Gastrocnemius medialis (tissue), 4 donors: ENCODE data around the gene UBN1. TPM values are rescaled to one million over a fixed set of nuclear protein-coding genes. Genes with fewer than 3 reads are reported as not detected.

Experiments
- ATAC-seq, 2 donors: fragments of 150-250 bp; one replicate each; pipeline ENCODE4 v1.9.1; 2016
- DNase-seq, 2 donors: peaks; one replicate each; pipeline ENCODE4 v3.0.0-alpha.2; 2019
- H3K27ac ChIP-seq, 4 donors: fragments of 200-600 bp; sonication (generic); 1 replicate in 1 of 4; 2 replicates in 3 of 4; pipeline ENCODE4 v1.5.1; 2016 to 2018; ENCODE audit warnings: mild to moderate bottlenecking in 2 of 4, moderate library complexity in 1 of 4
- H3K27me3 ChIP-seq, 3 donors: fragments of 200-600 bp; sonication (generic) in 2 of 3; 1 replicate in 1 of 3; 2 replicates in 2 of 3; pipeline versions ENCODE4 v1.5.1 to v1.6.0; 2016 to 2019; ENCODE audit warnings: mild to moderate bottlenecking in 1 of 3, moderate library complexity in 1 of 3
- H3K36me3 ChIP-seq, 2 donors: fragments of 200-600 bp; sonication (generic) in 1 of 2; one replicate each; pipeline ENCODE4 v1.5.1; 2017 to 2018
- H3K4me1 ChIP-seq, 2 donors: fragments of 200-600 bp; sonication (generic) in 1 of 2; one replicate each; pipeline ENCODE4 v1.5.1; 2016 to 2017; ENCODE audit warnings: mild to moderate bottlenecking in 2 of 2
- H3K4me3 ChIP-seq, 4 donors: fragments of 200-600 bp; sonication (generic) in 3 of 4; 1 replicate in 1 of 4; 2 replicates in 3 of 4; pipeline ENCODE4 v1.5.1; 2016 to 2019; ENCODE audit warnings: mild to moderate bottlenecking in 2 of 4
- H3K9me3 ChIP-seq, 3 donors: fragments of 200-600 bp; sonication (generic) in 2 of 3; 1 replicate in 1 of 3; 2 replicates in 2 of 3; pipeline ENCODE4 v1.5.1; 2016 to 2019
- CTCF ChIP-seq, 5 experiments: fragments of 450-650 bp in 3 of 5; fragments of 200-600 bp in 2 of 5; sonication (generic) in 2 of 5; IDR thresholded peaks in 4 of 5; conservative IDR thresholded peaks in 1 of 5; 1 replicate in 4 of 5; 2 replicates in 1 of 5; pipeline ENCODE4 v1.5.1; 2016 to 2019; ENCODE audit warnings: antibody characterized with exemption in 5 of 5, mild to moderate bottlenecking in 3 of 5, moderate library complexity in 3 of 5
- POLR2A ChIP-seq, 2 donors: fragments of 450-650 bp; IDR thresholded peaks; one replicate each; pipeline ENCODE4 v1.6.1; 2017; ENCODE audit warnings: antibody characterized with exemption in 2 of 2, mild to moderate bottlenecking in 2 of 2, moderate library complexity in 2 of 2
- in situ Hi-C, 4 donors: fragments of 200-750 bp; cut with MboI; loops; one replicate each; pipeline versions ENCODE4 v1.15.0 to v1.8.0; 2017; ENCODE audit warnings: low sequenced_read_pairs in 4 of 4
- intact Hi-C: fragments of 100-400 bp; cut with DNase I; formaldehyde crosslinking; loops from one replicate; pipeline ENCODE4 v1.15.1; 2023; ENCODE audit warnings: low total_unique reads
- total RNA-seq, 4 donors: library from RNA; depleted of rRNA; stranded (reverse); fragments of >200 nt; gene quantifications; one replicate each; pipeline versions ENCODE4 v1.1.0 to v1.2.3, GENCODE V29; 2016

The UBN1 gene
- total RNA-seq, 4 donors from 2014 or later, result 25.3 to 33.4 (median 28.2) TPM

GRCh38 chr16:4839942-4840341 is 7.3 kb upstream of the UBN1 start:
- intact Hi-C loops, result loop anchor here (10.0 kb wide), 1 partner anchor 255 kb away; the partner anchor contains the start of gene EEF2KMT
- no peak for TF ChIP-seq POLR2A (IDR thresholded peaks at IDR 0.05)
- no peak for TF ChIP-seq CTCF (IDR thresholded peaks at IDR 0.05 in 4 of 5, conservative IDR thresholded peaks at IDR 0.05 in 1 of 5)
- peak overlapping the region in 2 of 4 donors; percentile 48 to 73 for H3K27ac ChIP-seq
- in situ Hi-C loops, result loop anchor here in 1 of 4 donors (10.0 kb wide), 1 partner anchor 115 kb away; the partner anchor contains the start of gene SEC14L5
- no peaks in the 10 kb centered on the region for H3K9me3 ChIP-seq
- no peak for ATAC-seq
- no peak overlapping the region for H3K4me3 ChIP-seq
- H3K27me3 ChIP-seq, result no peaks in the 10 kb centered on the region
- H3K36me3 ChIP-seq, result peaks cover 0 to 87% of the 10 kb centered on the region in 2 donors
- peaks cover 17 to 24% of the 10 kb centered on the region in 2 donors for H3K4me1 ChIP-seq
- DNase-seq, result no peak

- Histone ChIP-seq H3K4me1 (peaks cover 28 to 34% of the 10 kb centered on the region in 2 donors), H3K36me3 (peaks cover 0 to 92% of the 10 kb centered on the region in 2 donors), H3K4me3 (no peak overlapping the region), H3K27ac (peak overlapping the region; percentile 48 to 73 (median 56)), H3K27me3 (no peaks in the 10 kb centered on the region), H3K9me3 (no peaks in the 10 kb centered on the region)
- intact Hi-C loops (loop anchor here (10.0 kb wide), 1 partner anchor 254 kb away; the partner anchor contains the start of gene EEF2KMT), in situ Hi-C loops (loop anchor here in 1 of 4 donors (10.0 kb wide), 1 partner anchor 114 kb away; the partner anchor contains the start of gene SEC14L5)
- peak; percentile 55 to 73 for ATAC-seq
- no peak for TF ChIP-seq CTCF (IDR thresholded peaks at IDR 0.05 in 4 of 5, conservative IDR thresholded peaks at IDR 0.05 in 1 of 5)
- no peak for TF ChIP-seq POLR2A (IDR thresholded peaks at IDR 0.05)
- no peak for DNase-seq
These were observed 6.3 kb upstream of the UBN1 start for GRCh38 chr16:4840984-4841383.

GRCh38 chr16:4846503-4846900 is 779 bp upstream of the UBN1 start:
- peaks cover 0 to 40% of the 10 kb centered on the region in 2 donors for H3K36me3 ChIP-seq
- peak; percentile 37 to 51 for DNase-seq

GRCh38 chr16:4847774-4848587 is 700 bp downstream of the UBN1 start:
- peak overlapping the region; percentile 70 to 98 (median 86) for H3K4me3 ChIP-seq
- no peaks in the 10 kb centered on the region for H3K9me3 ChIP-seq
- H3K27me3 ChIP-seq, result no peaks in the 10 kb centered on the region
- peak; percentile 34 to 39 for ATAC-seq
- H3K4me1 ChIP-seq, result peaks cover 59% of the 10 kb centered on the region in 2 donors
- TF ChIP-seq POLR2A (IDR thresholded peaks at IDR 0.05) (no peak), CTCF (IDR thresholded peaks at IDR 0.05 in 4 of 5, conservative IDR thresholded peaks at IDR 0.05 in 1 of 5) (peak in 1 of 5 experiments; percentile 3)
- intact Hi-C loops, result loop anchor here (2.0 to 10.0 kb wide), 5 partner anchors 46 to 247 kb away; partner anchors contain the start of genes EEF2KMT, PPL and ROGDI
- H3K36me3 ChIP-seq, result peaks cover 0 to 28% of the 10 kb centered on the region in 2 donors
- peak overlapping the region; percentile 96 to 99 (median 99) for H3K27ac ChIP-seq
- peak; percentile 44 to 74 for DNase-seq
- in situ Hi-C loops, result loop anchor here in 1 of 4 donors (10.0 kb wide), 1 partner anchor 107 kb away; the partner anchor contains the start of gene SEC14L5

More at GRCh38 chr16:4846503-4846900, 779 bp upstream of the UBN1 start:
- intact Hi-C loops (loop anchor here (2.0 to 10.0 kb wide), 5 partner anchors 44 to 248 kb away; partner anchors contain the start of genes EEF2KMT, PPL and ROGDI), in situ Hi-C loops (loop anchor here in 1 of 4 donors (10.0 kb wide), 1 partner anchor 108 kb away; the partner anchor contains the start of gene SEC14L5)
- no peaks in the 10 kb centered on the region for H3K9me3 ChIP-seq
- peak; percentile 11 to 12 for ATAC-seq
- H3K27ac ChIP-seq, result peak overlapping the region; percentile 96 to 99 (median 99)
- H3K27me3 ChIP-seq, result no peaks in the 10 kb centered on the region
- H3K4me1 ChIP-seq, result peaks cover 47 to 48% of the 10 kb centered on the region in 2 donors
- H3K4me3 ChIP-seq, result peak overlapping the region; percentile 80 to 98 (median 94)
- TF ChIP-seq POLR2A (IDR thresholded peaks at IDR 0.05) (no peak), CTCF (IDR thresholded peaks at IDR 0.05 in 4 of 5, conservative IDR thresholded peaks at IDR 0.05 in 1 of 5) (no peak)
